Measurements from ENCODE around the gene UTS2R. TPM values are rescaled to one million over a fixed set of nuclear protein-coding genes. Genes with fewer than 3 reads are reported as not detected.

UTS2R gene
- total RNA-seq, 1 donor from 2014 or later = not detected

GRCh38 chr17:82386881-82387704 lies 15.5 kb downstream of the UTS2R start:
- H3K9me3 Mint-ChIP-seq (ENCODE audit: unreplicated experiment) = no peaks in the 10 kb centered on the region
- no peak overlapping the region for H3K27ac Mint-ChIP-seq (ENCODE audit: unreplicated experiment)
- peaks cover 11% of the 10 kb centered on the region for H3K4me1 Mint-ChIP-seq (ENCODE audit: unreplicated experiment)
- H3K36me3 Mint-ChIP-seq (ENCODE audit: unreplicated experiment) = no peaks in the 10 kb centered on the region
- no peak for TF ChIP-seq CTCF (IDR thresholded peaks at IDR 0.05)
- H3K4me3 Mint-ChIP-seq (ENCODE audit: unreplicated experiment) = no peak overlapping the region
- H3K27me3 Mint-ChIP-seq (ENCODE audit: unreplicated experiment) = peaks cover 5% of the 10 kb centered on the region
- no peak for DNase-seq (ENCODE audit: extremely low spot score, unreplicated experiment)

- Mint-ChIP-seq H3K27ac (ENCODE audit: unreplicated experiment) (no peak overlapping the region), H3K4me1 (ENCODE audit: unreplicated experiment) (peaks cover 11% of the 10 kb centered on the region), H3K27me3 (ENCODE audit: unreplicated experiment) (peaks cover 5% of the 10 kb centered on the region), H3K36me3 (ENCODE audit: unreplicated experiment) (peaks cover under 1% of the 10 kb centered on the region), H3K4me3 (ENCODE audit: unreplicated experiment) (no peak overlapping the region), H3K9me3 (ENCODE audit: unreplicated experiment) (no peaks in the 10 kb centered on the region)
- no peak for DNase-seq (ENCODE audit: extremely low spot score, unreplicated experiment)
- no peak for TF ChIP-seq CTCF (IDR thresholded peaks at IDR 0.05)
These were observed 16.1 kb downstream of the UTS2R start for GRCh38 chr17:82387705-82388106.

- no peak for TF ChIP-seq CTCF (IDR thresholded peaks at IDR 0.05)
- DNase-seq (ENCODE audit: extremely low spot score, unreplicated experiment) = no peak
- Mint-ChIP-seq H3K9me3 (ENCODE audit: unreplicated experiment) (no peaks in the 10 kb centered on the region), H3K36me3 (ENCODE audit: unreplicated experiment) (peaks cover 6% of the 10 kb centered on the region), H3K4me3 (ENCODE audit: unreplicated experiment) (no peak overlapping the region), H3K27me3 (ENCODE audit: unreplicated experiment) (peaks cover 5% of the 10 kb centered on the region), H3K27ac (ENCODE audit: unreplicated experiment) (no peak overlapping the region), H3K4me1 (ENCODE audit: unreplicated experiment) (peaks cover 11% of the 10 kb centered on the region)
These were observed 16.8 kb downstream of the UTS2R start for GRCh38 chr17:82388223-82388921.

- peaks cover 8% of the 10 kb centered on the region for H3K36me3 Mint-ChIP-seq (ENCODE audit: unreplicated experiment)
- no peak overlapping the region for H3K4me3 Mint-ChIP-seq (ENCODE audit: unreplicated experiment)
- DNase-seq (ENCODE audit: extremely low spot score, unreplicated experiment) = no peak
- no peaks in the 10 kb centered on the region for H3K9me3 Mint-ChIP-seq (ENCODE audit: unreplicated experiment)
- peaks cover 11% of the 10 kb centered on the region for H3K4me1 Mint-ChIP-seq (ENCODE audit: unreplicated experiment)
- TF ChIP-seq CTCF (IDR thresholded peaks at IDR 0.05) = no peak
- peaks cover 5% of the 10 kb centered on the region for H3K27me3 Mint-ChIP-seq (ENCODE audit: unreplicated experiment)
- H3K27ac Mint-ChIP-seq (ENCODE audit: unreplicated experiment) = no peak overlapping the region
These were observed 17.3 kb downstream of the UTS2R start for GRCh38 chr17:82388922-82389283.

- no peak for TF ChIP-seq CTCF (IDR thresholded peaks at IDR 0.05)
- no peak for DNase-seq (ENCODE audit: extremely low spot score, unreplicated experiment)
- Mint-ChIP-seq H3K27me3 (ENCODE audit: unreplicated experiment) (peaks cover 5% of the 10 kb centered on the region), H3K4me1 (ENCODE audit: unreplicated experiment) (peaks cover 11% of the 10 kb centered on the region), H3K4me3 (ENCODE audit: unreplicated experiment) (no peak overlapping the region), H3K27ac (ENCODE audit: unreplicated experiment) (no peak overlapping the region), H3K36me3 (ENCODE audit: unreplicated experiment) (peaks cover 8% of the 10 kb centered on the region), H3K9me3 (ENCODE audit: unreplicated experiment) (no peaks in the 10 kb centered on the region)
These were observed 17.8 kb downstream of the UTS2R start for GRCh38 chr17:82389379-82389778.

Measured in osteocyte (in vitro differentiated cells).